Mesenchymal stem cell (in vitro differentiated cells and primary cell): Measurements from ENCODE around the gene ITGB7.

Experiments
- DNase-seq: peaks from one replicate; pipeline ENCODE4 v3.0.0-alpha.2; 2013
- H2AFZ ChIP-seq: one replicate; pipeline ENCODE4 v1.6.1; 2013; ENCODE audit warnings: low read depth, mild to moderate bottlenecking, control low read depth, inconsistent platforms, low read length, moderate library complexity
- H2AK5ac ChIP-seq: 2 replicates; pipeline ENCODE4 v1.6.1; 2013; ENCODE audit warnings: low read length, moderate library complexity, mild to moderate bottlenecking, inconsistent platforms; ENCODE audit not compliant: severe bottlenecking
- H2BK120ac ChIP-seq: one replicate; pipeline ENCODE4 v1.6.1; 2013; ENCODE audit warnings: low read depth, mild to moderate bottlenecking, inconsistent platforms, low read length, moderate library complexity
- H2BK12ac ChIP-seq, 2 experiments: one replicate each; pipeline ENCODE4 v1.6.1; 2013; ENCODE audit warnings: inconsistent platforms in 2 of 2, low read length in 2 of 2, mild to moderate bottlenecking in 2 of 2, moderate library complexity in 2 of 2, control low read depth in 1 of 2
- H2BK15ac ChIP-seq: one replicate; pipeline ENCODE4 v1.6.1; 2013; ENCODE audit warnings: mild to moderate bottlenecking, low read depth, inconsistent platforms; ENCODE audit not compliant: poor library complexity, severe bottlenecking
- H2BK5ac ChIP-seq: 2 replicates; pipeline ENCODE4 v1.6.1; 2013; ENCODE audit warnings: low read depth, mild to moderate bottlenecking, low read length, control low read depth, inconsistent platforms; ENCODE audit not compliant: poor library complexity, severe bottlenecking
- H3K14ac ChIP-seq, 2 experiments: one replicate each; pipeline ENCODE4 v1.6.1; 2013; ENCODE audit warnings: inconsistent platforms in 2 of 2, low read length in 2 of 2, control low read depth in 1 of 2, mild to moderate bottlenecking in 1 of 2, moderate library complexity in 1 of 2
- H3K18ac ChIP-seq, 2 experiments: one replicate each; pipeline ENCODE4 v1.6.1; 2013; ENCODE audit warnings: inconsistent platforms in 2 of 2, low read length in 2 of 2, control low read depth in 1 of 2, low read depth in 1 of 2, mild to moderate bottlenecking in 1 of 2
- H3K23ac ChIP-seq, 2 experiments: one replicate each; pipeline ENCODE4 v1.6.1; 2013; ENCODE audit warnings: inconsistent platforms in 2 of 2, low read length in 2 of 2, mild to moderate bottlenecking in 2 of 2, moderate library complexity in 2 of 2, control low read depth in 1 of 2
- H3K27ac ChIP-seq: 2 replicates; pipeline ENCODE4 v1.5.1; 2013; ENCODE audit warnings: mild to moderate bottlenecking, moderate library complexity, low read length, control low read depth, inconsistent platforms; ENCODE audit not compliant: poor library complexity, severe bottlenecking
- H3K27me3 ChIP-seq, 2 experiments: 2 replicates each; pipeline versions ENCODE4 v1.6.1 to v1.7.0; 2013; ENCODE audit warnings: low read length in 2 of 2, mild to moderate bottlenecking in 2 of 2, moderate library complexity in 2 of 2, control low read depth in 1 of 2, inconsistent platforms in 1 of 2; ENCODE audit not compliant: control insufficient read depth in 1 of 2, insufficient read depth in 1 of 2
- H3K36me3 ChIP-seq, 2 experiments: 2 replicates each; pipeline versions ENCODE4 v1.6.1 to v1.7.0; 2013; ENCODE audit warnings: low read length in 2 of 2, control low read depth in 1 of 2, inconsistent platforms in 1 of 2, low read depth in 1 of 2, mild to moderate bottlenecking in 1 of 2; ENCODE audit not compliant: insufficient read depth in 2 of 2, control insufficient read depth in 1 of 2
- H3K4ac ChIP-seq, 2 experiments: one replicate each; pipeline ENCODE4 v1.6.1; 2013; ENCODE audit warnings: inconsistent platforms in 2 of 2, low read length in 2 of 2, mild to moderate bottlenecking in 2 of 2, moderate library complexity in 2 of 2, control low read depth in 1 of 2, low read depth in 1 of 2
- H3K4me1 ChIP-seq: 2 replicates; pipeline ENCODE4 v1.6.1; 2013; ENCODE audit warnings: low read depth, low read length, control low read depth; ENCODE audit not compliant: control insufficient read depth, insufficient read depth
- H3K4me2 ChIP-seq: 2 replicates; pipeline ENCODE4 v1.6.1; 2013; ENCODE audit warnings: low read length, mild to moderate bottlenecking, inconsistent platforms; ENCODE audit not compliant: poor library complexity, severe bottlenecking
- H3K4me3 ChIP-seq, 2 experiments: 2 replicates each; pipeline versions ENCODE4 v1.5.1 to v1.7.0; 2013; ENCODE audit warnings: low read length in 2 of 2, mild to moderate bottlenecking in 2 of 2, control low read depth in 1 of 2, low read depth in 1 of 2; ENCODE audit not compliant: insufficient read depth in 1 of 2
- H3K79me1 ChIP-seq: replicated peaks from 2 replicates; pipeline ENCODE4 v1.6.1; 2013; ENCODE audit warnings: mild to moderate bottlenecking, control low read depth, low read length, inconsistent platforms; ENCODE audit not compliant: poor library complexity, severe bottlenecking
- H3K9ac ChIP-seq: 2 replicates; pipeline ENCODE4 v1.7.0; 2013; ENCODE audit warnings: mild to moderate bottlenecking, low read length, moderate library complexity
- H3K9me3 ChIP-seq: 2 replicates; pipeline ENCODE4 v1.7.0; 2013; ENCODE audit warnings: mild to moderate bottlenecking, low read length; ENCODE audit not compliant: control insufficient read depth
- H4K8ac ChIP-seq: one replicate; pipeline ENCODE4 v1.6.1; 2013; ENCODE audit warnings: inconsistent platforms, mild to moderate bottlenecking, low read length, moderate library complexity
- H4K91ac ChIP-seq: one replicate; pipeline ENCODE4 v1.6.1; 2013; ENCODE audit warnings: mild to moderate bottlenecking, low read length, inconsistent platforms
- WGBS: methylation state at CpG from one replicate; pipeline ENCODE4 v1.1.7; 2013; ENCODE audit warnings: mixed read lengths; 5-methylcytosine and 5-hydroxymethylcytosine counted together

ITGB7 gene

DNA sequence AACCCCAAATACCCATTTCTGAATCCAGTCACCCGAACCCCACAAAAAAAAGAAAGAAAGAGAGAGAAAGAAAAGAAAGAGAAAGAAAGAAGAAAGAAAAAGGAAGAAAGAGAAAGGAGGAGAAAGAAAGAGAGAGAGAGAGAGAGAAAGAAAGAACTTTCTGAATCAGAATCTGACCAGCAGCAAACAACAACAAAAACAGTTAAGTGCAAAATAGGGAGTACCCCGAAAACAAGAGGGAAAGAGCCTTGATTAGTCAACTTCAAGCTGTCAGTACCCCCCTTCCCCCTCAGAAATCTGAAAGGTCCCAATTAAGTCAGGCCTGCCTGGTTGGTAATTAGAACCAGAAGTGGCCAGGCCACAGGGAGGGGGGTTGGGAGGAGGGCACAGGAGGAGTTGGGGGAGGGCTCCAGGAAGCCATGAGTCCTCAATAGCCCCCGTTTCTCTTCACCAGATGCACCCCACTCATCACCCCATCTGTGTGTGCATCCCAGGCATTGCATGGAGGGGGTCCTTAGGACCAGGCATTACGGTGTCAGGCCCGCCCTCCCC, 15.2 kb upstream of the ITGB7 start:
- 60% methylated on average over 1 of the region's 5 CpGs for WGBS

DNA sequence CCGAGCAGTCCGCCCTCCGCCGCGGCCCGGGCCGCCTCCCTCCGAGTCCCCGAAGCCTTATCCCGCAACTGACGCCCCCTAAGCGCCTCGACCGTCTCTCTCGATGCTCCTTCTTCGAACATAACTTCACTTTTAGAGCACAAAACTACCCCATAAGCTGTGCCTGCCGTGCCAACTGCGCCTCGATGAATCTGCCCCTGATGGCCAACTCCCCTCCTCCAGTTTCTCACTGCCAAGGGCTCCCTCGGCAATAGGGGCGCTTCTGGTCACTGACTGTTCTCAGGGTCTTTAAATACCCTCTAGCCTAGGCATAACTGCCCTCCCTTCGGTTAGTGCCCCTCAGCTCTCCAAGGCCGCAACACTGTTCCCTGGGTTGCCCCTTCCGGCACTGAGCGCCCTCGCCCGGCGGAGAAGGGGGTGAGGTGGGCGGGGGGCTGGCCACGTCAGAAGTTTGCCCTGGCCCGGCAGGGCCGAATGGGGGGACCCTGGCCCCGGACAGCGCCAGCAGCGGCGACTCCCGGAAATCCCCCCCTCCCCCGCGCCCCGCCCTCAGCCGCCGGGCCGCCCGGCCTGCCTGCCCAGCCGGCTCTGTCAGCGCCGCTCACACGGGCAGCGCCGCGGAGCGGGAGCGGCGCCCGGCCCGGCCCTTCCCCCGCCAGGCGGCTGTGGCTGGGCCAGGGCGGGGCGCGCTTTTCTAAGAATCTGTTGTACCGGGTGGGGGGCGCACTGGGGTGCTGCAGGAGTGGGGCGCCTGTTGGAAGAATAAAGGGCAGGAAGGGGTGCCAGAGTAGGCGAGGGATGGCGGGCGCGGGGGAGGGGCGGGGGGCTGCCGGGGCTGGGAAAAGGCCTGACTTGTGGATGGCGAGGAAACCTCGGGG, 14.4 kb upstream of the ITGB7 start:
- Histone ChIP-seq H3K9me3 (no peaks in the 10 kb centered on the region), H2BK15ac (peak overlapping the region; percentile 92), H2AK5ac (peak overlapping the region; percentile 80), H2AFZ (no peak overlapping the region), H3K4ac (peak overlapping the region; percentile 88 to 93), H3K4me2 (peak overlapping the region; percentile 96), H3K18ac (peak overlapping the region; percentile 93 to 99), H4K91ac (peak overlapping the region; percentile 97), H3K36me3 (peaks cover 2 to 3% of the 10 kb centered on the region in 2 experiments), H2BK120ac (peak overlapping the region; percentile 91), H3K9ac (peak overlapping the region; percentile 93), H3K27me3 (no peaks in the 10 kb centered on the region), H4K8ac (peak overlapping the region; percentile 97), H2BK5ac (peak overlapping the region; percentile 90), H2BK12ac (peak overlapping the region; percentile 59 to 85), H3K4me3 (peak overlapping the region; percentile 56 to 80), H3K27ac (peak overlapping the region; percentile 99), H3K14ac (peak overlapping the region in 1 of 2 experiments; percentile 85), H3K79me1 (peaks cover 8% of the 10 kb centered on the region), H3K4me1 (peaks cover 37% of the 10 kb centered on the region), H3K23ac (peak overlapping the region in 1 of 2 experiments; percentile 62)
- WGBS = 1% methylated on average over 55 of the region's 72 CpGs
- peak; percentile 78 for DNase-seq

More for the DNA sequence above, 15.2 kb upstream of the ITGB7 start:
- Histone ChIP-seq H2AFZ (no peak overlapping the region), H3K9me3 (no peaks in the 10 kb centered on the region), H4K91ac (peak overlapping the region; percentile 78), H2BK15ac (peak overlapping the region; percentile 12), H3K27ac (peak overlapping the region; percentile 67), H4K8ac (peak overlapping the region; percentile 98), H3K4me2 (peak overlapping the region; percentile 96), H2BK120ac (peak overlapping the region; percentile 91), H3K18ac (peak overlapping the region; percentile 66 to 86), H3K14ac (no peak overlapping the region), H3K36me3 (peaks cover 6 to 9% of the 10 kb centered on the region in 2 experiments), H3K23ac (peak overlapping the region in 1 of 2 experiments; percentile 16), H3K4me3 (peak overlapping the region in 1 of 2 experiments; percentile 63), H2BK5ac (no peak overlapping the region), H3K27me3 (no peaks in the 10 kb centered on the region), H2AK5ac (peak overlapping the region; percentile 44), H3K4ac (peak overlapping the region; percentile 40 to 82), H3K9ac (peak overlapping the region; percentile 80), H3K4me1 (peaks cover 35% of the 10 kb centered on the region), H3K79me1 (peaks cover 6% of the 10 kb centered on the region), H2BK12ac (peak overlapping the region; percentile 96 to 97)
- no peak for DNase-seq

DNA sequence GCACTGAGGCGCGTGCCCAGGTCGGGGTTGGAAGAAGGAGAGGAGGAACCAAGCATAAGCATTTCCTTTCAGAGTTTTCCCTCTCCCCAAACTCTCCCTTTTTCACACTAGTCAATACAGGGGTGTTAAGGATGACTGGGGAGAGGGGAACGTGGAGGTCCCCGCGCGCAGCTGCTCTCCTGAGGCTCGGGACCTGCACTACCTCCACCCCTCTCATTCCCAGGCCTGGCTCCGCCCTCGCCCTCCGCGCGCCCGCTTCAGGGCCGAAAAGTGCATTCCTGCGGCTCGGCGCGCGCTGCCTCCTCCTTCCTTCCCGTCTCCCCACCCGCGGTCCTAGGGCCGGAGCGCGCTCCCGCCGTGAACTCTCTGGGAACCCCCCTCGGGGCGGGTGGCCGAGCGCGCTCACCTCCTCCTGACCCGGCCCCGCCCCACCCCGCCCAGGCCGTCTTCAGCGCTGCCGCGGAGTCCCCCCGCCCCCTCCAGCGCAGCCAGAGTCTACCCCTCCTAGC, 13.7 kb upstream of the ITGB7 start:
- H3K4ac ChIP-seq = peak overlapping the region in 1 of 2 experiments; percentile 93
- 0% methylated on average over 37 of the region's 42 CpGs for WGBS

More for the DNA sequence above, 13.7 kb upstream of the ITGB7 start:
- DNase-seq = peak; percentile 96
- no peak overlapping the region for H4K91ac ChIP-seq
- H3K79me1 ChIP-seq = peaks cover 8% of the 10 kb centered on the region
- no peak overlapping the region for H3K14ac ChIP-seq
- H3K27ac ChIP-seq = peak overlapping the region; percentile 99
- no peak overlapping the region for H2BK12ac ChIP-seq
- no peaks in the 10 kb centered on the region for H3K27me3 ChIP-seq
- H2AK5ac ChIP-seq = no peak overlapping the region
- no peak overlapping the region for H2BK5ac ChIP-seq
- H3K4me2 ChIP-seq = peak overlapping the region; percentile 96
- no peak overlapping the region for H2AFZ ChIP-seq
- peak overlapping the region; percentile 77 for H2BK120ac ChIP-seq
- peak overlapping the region; percentile 93 for H3K9ac ChIP-seq
- peak overlapping the region; percentile 48 to 99 for H3K18ac ChIP-seq
- H3K4me3 ChIP-seq = peak overlapping the region; percentile 56 to 87
- no peak overlapping the region for H3K23ac ChIP-seq
- no peak overlapping the region for H2BK15ac ChIP-seq
- peaks cover 37% of the 10 kb centered on the region for H3K4me1 ChIP-seq
- peak overlapping the region; percentile 50 for H4K8ac ChIP-seq
- H3K9me3 ChIP-seq = no peaks in the 10 kb centered on the region
- peaks cover 3 to 4% of the 10 kb centered on the region in 2 experiments for H3K36me3 ChIP-seq
